Natural killer cell (primary cell): ENCODE measurements around the gene PRKG1. TPM values are rescaled to one million over a fixed set of nuclear protein-coding genes. Genes with fewer than 3 reads are reported as not detected.

ENCODE experiments used
- ATAC-seq, 3 donors: fragments of 150-1000 bp in 2 of 3; fragments of 200-7000 bp in 1 of 3; cut with Tn5 transposase; 1 replicate in 1 of 3; 2 replicates in 2 of 3; pipeline ENCODE4 v1.10.0; 2021; ENCODE audit warnings: mild to moderate bottlenecking in 2 of 3, moderate library complexity in 2 of 3
- DNase-seq, 2 donors: peaks; one replicate each; pipeline versions ENCODE4 v3.0.0 to v3.0.0-alpha.2; 2013 to 2021; ENCODE audit warnings: mixed read lengths in 1 of 2
- H3K27ac ChIP-seq: one replicate; pipeline ENCODE4 v1.5.1; 2013; ENCODE audit warnings: mild to moderate bottlenecking, low read length
- H3K27me3 ChIP-seq: one replicate; pipeline ENCODE4 v1.6.1; 2013; ENCODE audit warnings: low read length; ENCODE audit not compliant: control insufficient read depth, insufficient read depth
- H3K36me3 ChIP-seq: one replicate; pipeline ENCODE4 v1.6.1; 2013; ENCODE audit warnings: low read length; ENCODE audit not compliant: control insufficient read depth, insufficient read depth
- H3K4me1 ChIP-seq: one replicate; pipeline ENCODE4 v1.6.1; 2013; ENCODE audit warnings: low read length; ENCODE audit not compliant: control insufficient read depth, insufficient read depth
- H3K4me3 ChIP-seq: one replicate; pipeline ENCODE4 v1.5.1; 2013; ENCODE audit warnings: low read length
- H3K9me3 ChIP-seq: one replicate; pipeline ENCODE4 v1.6.1; 2013; ENCODE audit warnings: low read length; ENCODE audit not compliant: control insufficient read depth, insufficient read depth
- H3K27ac Mint-ChIP-seq, 2 donors: one replicate each; pipeline ENCODE4 v1.8.0; 2022; ENCODE audit warnings: mild to moderate bottlenecking in 2 of 2, mixed read lengths in 2 of 2, moderate library complexity in 1 of 2
- H3K27me3 Mint-ChIP-seq, 2 donors: one replicate each; pipeline ENCODE4 v1.8.0; 2022; ENCODE audit warnings: low read depth in 2 of 2, mixed read lengths in 2 of 2
- H3K36me3 Mint-ChIP-seq: one replicate; pipeline ENCODE4 v1.8.0; 2022; ENCODE audit warnings: mixed read lengths
- H3K4me1 Mint-ChIP-seq, 2 donors: one replicate each; pipeline ENCODE4 v1.8.0; 2022; ENCODE audit warnings: mixed read lengths in 2 of 2
- H3K4me3 Mint-ChIP-seq: one replicate; pipeline ENCODE4 v1.8.0; 2022; ENCODE audit warnings: mild to moderate bottlenecking, moderate library complexity, mixed read lengths
- H3K9me3 Mint-ChIP-seq, 2 donors: one replicate each; pipeline ENCODE4 v1.8.0; 2022; ENCODE audit warnings: mixed read lengths in 2 of 2
- WGBS: methylation state at CpG from one replicate; pipeline ENCODE4 v1.1.7; 2013; ENCODE audit warnings: missing lambda C conversion rate; ENCODE audit not compliant: insufficient coverage; 5-methylcytosine and 5-hydroxymethylcytosine counted together
- intact Hi-C: fragments of 100-400 bp; cut with micrococcal nuclease; formaldehyde crosslinking; loops from one replicate; pipeline ENCODE4 v1.14.2; 2022
- total RNA-seq, 4 donors: library from RNA; stranded (reverse); fragments of 120-200 nt in 1 of 4; gene quantifications; one replicate each; pipeline versions ENCODE4 v1.2.3 to v1.2.4, GENCODE V29; 2013 to 2022
- TF ChIP-seq, protein P1 (sequence below): fragments of 200-600 bp; IDR thresholded peaks from one replicate; pipeline ENCODE4 v1.8.0; 2022; ENCODE audit warnings: antibody characterized with exemption

Gene PRKG1
- total RNA-seq, 3 donors from 2014 or later (not counting 1 experiment from before 2014, with no cell fraction given) = 0.23 to 0.41 (median 0.35) TPM

DNA sequence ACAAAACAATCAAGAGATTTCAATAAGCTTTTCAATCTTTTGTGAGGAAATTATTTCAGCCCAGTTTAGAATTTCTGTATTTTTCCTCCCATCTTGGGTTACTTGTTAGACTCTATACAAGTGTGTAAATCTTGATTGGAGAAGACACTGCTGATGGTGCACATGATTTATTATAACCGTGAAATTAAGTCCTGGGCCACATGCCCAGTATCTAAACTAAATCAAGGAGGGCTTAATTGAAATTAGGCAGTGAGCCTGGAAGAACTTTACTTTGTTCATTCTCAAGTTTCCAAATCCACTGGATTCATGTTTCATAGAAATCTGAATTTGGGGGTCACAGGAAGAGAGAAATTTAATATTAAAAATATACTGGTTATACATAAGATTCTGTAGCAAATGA, 580.6 kb downstream of the PRKG1 start:
- Mint-ChIP-seq H3K4me3 (no peak overlapping the region), H3K27ac (no peak overlapping the region), H3K36me3 (no peaks in the 10 kb centered on the region), H3K9me3 (no peaks in the 10 kb centered on the region), H3K4me1 (no peaks in the 10 kb centered on the region), H3K27me3 (peaks cover 0 to 5% of the 10 kb centered on the region in 2 donors)
- ATAC-seq (no peak), DNase-seq (no peak)
- intact Hi-C loops = no loop called here
- H3K4me3 ChIP-seq = no peak overlapping the region
- H3K4me1 ChIP-seq = no peaks in the 10 kb centered on the region
- H3K36me3 ChIP-seq = no peaks in the 10 kb centered on the region
- no peaks in the 10 kb centered on the region for H3K9me3 ChIP-seq
- H3K27ac ChIP-seq = no peak overlapping the region
- WGBS = 89% methylated on average over 1 of the region's 1 CpG
- H3K27me3 ChIP-seq = no peaks in the 10 kb centered on the region
- TF ChIP-seq, protein P1, sequence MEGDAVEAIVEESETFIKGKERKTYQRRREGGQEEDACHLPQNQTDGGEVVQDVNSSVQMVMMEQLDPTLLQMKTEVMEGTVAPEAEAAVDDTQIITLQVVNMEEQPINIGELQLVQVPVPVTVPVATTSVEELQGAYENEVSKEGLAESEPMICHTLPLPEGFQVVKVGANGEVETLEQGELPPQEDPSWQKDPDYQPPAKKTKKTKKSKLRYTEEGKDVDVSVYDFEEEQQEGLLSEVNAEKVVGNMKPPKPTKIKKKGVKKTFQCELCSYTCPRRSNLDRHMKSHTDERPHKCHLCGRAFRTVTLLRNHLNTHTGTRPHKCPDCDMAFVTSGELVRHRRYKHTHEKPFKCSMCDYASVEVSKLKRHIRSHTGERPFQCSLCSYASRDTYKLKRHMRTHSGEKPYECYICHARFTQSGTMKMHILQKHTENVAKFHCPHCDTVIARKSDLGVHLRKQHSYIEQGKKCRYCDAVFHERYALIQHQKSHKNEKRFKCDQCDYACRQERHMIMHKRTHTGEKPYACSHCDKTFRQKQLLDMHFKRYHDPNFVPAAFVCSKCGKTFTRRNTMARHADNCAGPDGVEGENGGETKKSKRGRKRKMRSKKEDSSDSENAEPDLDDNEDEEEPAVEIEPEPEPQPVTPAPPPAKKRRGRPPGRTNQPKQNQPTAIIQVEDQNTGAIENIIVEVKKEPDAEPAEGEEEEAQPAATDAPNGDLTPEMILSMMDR = no peak

DNA sequence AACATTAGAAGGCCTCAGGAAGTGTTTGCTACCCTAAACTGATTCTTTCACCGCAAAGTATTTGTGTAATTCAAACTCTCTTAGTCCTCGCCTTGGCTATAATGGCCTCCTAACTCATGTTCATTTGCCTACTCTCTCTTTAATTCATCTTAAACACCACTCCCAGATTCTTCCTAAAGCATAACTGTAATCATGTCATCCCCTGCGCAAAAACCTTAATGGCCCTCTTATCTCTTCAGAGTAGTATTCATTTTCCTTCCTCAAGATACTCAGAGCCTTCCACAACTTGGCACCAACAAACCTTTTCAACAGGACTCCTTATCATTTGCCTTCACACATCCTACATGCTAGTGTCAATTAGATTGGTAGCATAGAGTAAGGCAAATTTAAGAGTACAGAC, 582.2 kb downstream of the PRKG1 start:
- no peaks in the 10 kb centered on the region for H3K4me1 Mint-ChIP-seq
- no peaks in the 10 kb centered on the region for H3K27me3 ChIP-seq
- H3K27ac ChIP-seq = no peak overlapping the region
- TF ChIP-seq, protein P1 = no peak
- H3K9me3 Mint-ChIP-seq = no peaks in the 10 kb centered on the region
- intact Hi-C loops = no loop called here
- DNase-seq (no peak), ATAC-seq (no peak)
- H3K4me1 ChIP-seq = no peaks in the 10 kb centered on the region
- WGBS = 84% methylated on average over 3 of the region's 3 CpGs
- H3K27ac Mint-ChIP-seq = no peak overlapping the region
- no peaks in the 10 kb centered on the region for H3K9me3 ChIP-seq
- H3K27me3 Mint-ChIP-seq = peaks cover 0 to 5% of the 10 kb centered on the region in 2 donors
- no peak overlapping the region for H3K4me3 ChIP-seq
- no peaks in the 10 kb centered on the region for H3K36me3 ChIP-seq
- no peaks in the 10 kb centered on the region for H3K36me3 Mint-ChIP-seq
- no peak overlapping the region for H3K4me3 Mint-ChIP-seq

DNA sequence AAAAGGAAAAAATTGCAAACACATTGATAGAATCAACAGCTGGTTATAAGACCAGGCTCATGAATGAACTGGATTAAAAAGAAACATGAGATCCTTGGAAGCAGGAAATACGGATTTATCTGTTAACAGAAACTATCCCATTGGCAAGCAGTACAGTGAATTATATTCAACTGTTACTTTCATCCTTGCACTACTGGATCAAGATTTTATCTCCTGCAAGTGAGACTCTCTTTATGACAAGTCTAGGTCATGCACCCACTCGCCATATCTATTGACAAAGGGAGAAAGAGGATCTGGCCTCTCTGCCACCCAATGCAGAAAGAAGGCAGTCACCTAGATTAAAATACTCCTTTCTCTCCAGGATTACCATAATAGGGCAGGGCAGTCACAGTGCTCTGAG, 583.7 kb downstream of the PRKG1 start:
- Mint-ChIP-seq H3K9me3 (no peaks in the 10 kb centered on the region), H3K4me3 (no peak overlapping the region), H3K36me3 (no peaks in the 10 kb centered on the region), H3K27me3 (peaks cover 0 to 5% of the 10 kb centered on the region in 2 donors), H3K4me1 (no peaks in the 10 kb centered on the region), H3K27ac (no peak overlapping the region)
- Histone ChIP-seq H3K4me1 (no peaks in the 10 kb centered on the region), H3K4me3 (no peak overlapping the region), H3K27ac (no peak overlapping the region), H3K9me3 (no peaks in the 10 kb centered on the region), H3K27me3 (no peaks in the 10 kb centered on the region), H3K36me3 (no peaks in the 10 kb centered on the region)
- ATAC-seq = no peak
- WGBS = 65% methylated on average over 2 of the region's 2 CpGs
- TF ChIP-seq, protein P1 = no peak
- intact Hi-C loops = no loop called here
- no peak for DNase-seq

DNA sequence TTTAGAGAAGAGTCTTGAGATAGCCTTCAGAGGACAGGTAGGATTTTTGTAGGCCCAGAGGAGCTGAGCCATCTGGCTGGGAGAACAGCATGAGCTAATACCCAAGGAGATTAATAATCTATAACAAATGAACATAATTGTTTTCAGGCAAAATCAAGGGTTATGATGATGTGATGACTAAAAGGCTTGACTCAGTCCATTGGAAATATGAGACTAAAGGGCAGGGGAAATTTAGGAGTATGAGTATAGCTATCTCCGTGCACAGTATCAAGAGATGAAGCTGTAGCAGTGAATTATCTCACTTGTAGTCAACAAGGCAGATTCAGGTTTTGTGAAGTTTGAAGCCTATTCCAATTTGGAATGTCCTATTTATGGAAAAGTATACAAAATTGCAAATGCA, 585.1 kb downstream of the PRKG1 start:
- no peak overlapping the region for H3K4me3 ChIP-seq
- 31% methylated on average over 1 of the region's 1 CpG for WGBS
- TF ChIP-seq, protein P1 = no peak

More for the DNA sequence above, 585.1 kb downstream of the PRKG1 start:
- Histone ChIP-seq H3K36me3 (no peaks in the 10 kb centered on the region), H3K27me3 (no peaks in the 10 kb centered on the region), H3K9me3 (no peaks in the 10 kb centered on the region), H3K4me1 (no peaks in the 10 kb centered on the region), H3K27ac (no peak overlapping the region)
- no peaks in the 10 kb centered on the region for H3K9me3 Mint-ChIP-seq
- intact Hi-C loops = no loop called here
- ATAC-seq (no peak), DNase-seq (no peak)
- H3K4me3 Mint-ChIP-seq = no peak overlapping the region
- no peak overlapping the region for H3K27ac Mint-ChIP-seq
- H3K36me3 Mint-ChIP-seq = no peaks in the 10 kb centered on the region
- H3K4me1 Mint-ChIP-seq = no peaks in the 10 kb centered on the region
- peaks cover 0 to 1% of the 10 kb centered on the region in 2 donors for H3K27me3 Mint-ChIP-seq
